Tibial nerve (tissue), 4 donors: ENCODE measurements around the gene SPEF2.

ENCODE experiments used
- CTCF ChIP-seq, 5 experiments: fragments of 200-600 bp in 3 of 5; fragments of 450-650 bp in 2 of 5; sonication (generic) in 3 of 5; IDR thresholded peaks; one replicate each; pipeline ENCODE4 v1.5.1; 2016 to 2019; ENCODE audit warnings: antibody characterized with exemption in 5 of 5, mild to moderate bottlenecking in 3 of 5, moderate library complexity in 2 of 5
- EP300 ChIP-seq, 2 donors: sonication (generic); formaldehyde crosslinking; IDR thresholded peaks; one replicate each; pipeline ENCODE4 v1.6.1; 2017; ENCODE audit warnings: antibody characterized with exemption in 2 of 2, mild to moderate bottlenecking in 1 of 2

GRCh38 chr5:35608881-35609779 is 8.5 kb upstream of the SPEF2 start:
- no peak for TF ChIP-seq CTCF (IDR thresholded peaks at IDR 0.05)
- no peak for TF ChIP-seq EP300 (IDR thresholded peaks at IDR 0.05)
